ENCODE results near the gene FARP1. TPM values are rescaled to one million over a fixed set of nuclear protein-coding genes. Genes with fewer than 3 reads are reported as not detected.
A peak's percentile ranks its signal among the peaks of the same experiment; 100 is the strongest.

Gene FARP1
- total and polyA plus RNA-seq, 10 of the 15 experiments (the other 5 are each of a cell fraction or from before 2014, with no cell fraction given): 0.17 to 6.9 (median 0.68) TPM

- 37% methylated on average over 8 of the region's 8 CpGs for WGBS (ENCODE audit: insufficient coverage, insufficient replicate concordance, low lambda C conversion rate, missing lambda C conversion rate)
- in situ Hi-C loops (cut with MboI): no loop called here
- no peak for ATAC-seq
- H3K36me3 ChIP-seq (ENCODE audit: control insufficient read depth in 2 of 2, insufficient read depth in 2 of 2, low read length in 1 of 2): no peaks in the 10 kb centered on the region; a peak in 1 of 4 replicates
- H3K27ac ChIP-seq (ENCODE audit: control insufficient read depth, insufficient read depth): no peak overlapping the region
- H3K79me2 ChIP-seq (ENCODE audit: control insufficient read depth, insufficient read depth, low read length): no peaks in the 10 kb centered on the region
- no peak overlapping the region for H3K9ac ChIP-seq (ENCODE audit: control insufficient read depth, insufficient read depth, low read length)
- ChIA-PET POLR2A (interaction anchor here (0.7 to 1.2 kb wide), 2 partner anchors 21 to 195 kb away, joined by 7 to 8 read pairs; no protein-coding TSS in a partner anchor), CTCF (no interaction called here), RAD21 (ENCODE audit: unreplicated experiment) (no interaction called here), SMC1A (ENCODE audit: uncharacterized antibody, unreplicated experiment) (interaction anchor here (1.9 kb wide), 1 partner anchor 8 kb away, joined by 5 read pairs; no protein-coding TSS in a partner anchor)
- no peaks in the 10 kb centered on the region; the same call in 1 of the 2 replicates for H3K4me1 ChIP-seq (ENCODE audit: control insufficient read depth, insufficient read depth, low read length)
- no peak for DNase-seq (ENCODE audit: low read depth, low spot score)
- H3K4me3 ChIP-seq: no peak overlapping the region
- intact Hi-C loops (cut with micrococcal nuclease; ENCODE audit: unreplicated experiment): no loop called here
- no peak for FAIRE-seq
- BruUV-seq (replicated peaks): no TSS peak
- no peak overlapping the region for H3K4me2 ChIP-seq (ENCODE audit: control insufficient read depth, insufficient read depth)
- no peaks in the 10 kb centered on the region; the same call in 2 of the 3 replicates for H3K9me3 ChIP-seq (replicated peaks; ENCODE audit: control insufficient read depth, insufficient read depth, low read length)
- H2AFZ ChIP-seq (ENCODE audit: control insufficient read depth, low read depth, low read length): no peak overlapping the region
- H4K20me1 ChIP-seq (ENCODE audit: control insufficient read depth, insufficient read depth): no peaks in the 10 kb centered on the region
- no peaks in the 10 kb centered on the region for H3K27me3 ChIP-seq (replicated peaks in 1 of 2; ENCODE audit: control insufficient read depth in 2 of 2, insufficient read depth in 2 of 2, low read length in 1 of 2)
- TF ChIP-seq MYC (IDR thresholded peaks at IDR 0.05; ENCODE audit: insufficient read depth, insufficient read length, insufficient replicate concordance, low read length, severe bottlenecking) (no peak), ZNF622 (IDR thresholded peaks at IDR 0.05) (no peak), CREM (IDR thresholded peaks at IDR 0.05; ENCODE audit: low read depth) (no peak), HSF1 (IDR thresholded peaks at IDR 0.05; ENCODE audit: low read depth, low read length) (no peak), ZNF207 (IDR thresholded peaks at IDR 0.05; ENCODE audit: borderline replicate concordance) (no peak)
These were observed 230.0 kb downstream of the FARP1 start for GRCh38 chr13:98372876-98373275.

- Histone ChIP-seq H3K9me3 (replicated peaks; ENCODE audit: control insufficient read depth, insufficient read depth, low read length) (no peaks in the 10 kb centered on the region; the same call in 2 of the 3 replicates), H3K4me3 (no peak overlapping the region), H3K4me1 (ENCODE audit: control insufficient read depth, insufficient read depth, low read length) (no peaks in the 10 kb centered on the region), H2AFZ (ENCODE audit: control insufficient read depth, low read depth, low read length) (no peak overlapping the region), H3K27me3 (replicated peaks in 1 of 2; ENCODE audit: control insufficient read depth in 2 of 2, insufficient read depth in 2 of 2, low read length in 1 of 2) (no peaks in the 10 kb centered on the region), H3K36me3 (ENCODE audit: control insufficient read depth in 2 of 2, insufficient read depth in 2 of 2, low read length in 1 of 2) (no peaks in the 10 kb centered on the region; a peak in 1 of 4 replicates), H4K20me1 (ENCODE audit: control insufficient read depth, insufficient read depth) (no peaks in the 10 kb centered on the region), H3K4me2 (ENCODE audit: control insufficient read depth, insufficient read depth) (no peak overlapping the region), H3K9ac (ENCODE audit: control insufficient read depth, insufficient read depth, low read length) (no peak overlapping the region), H3K27ac (ENCODE audit: control insufficient read depth, insufficient read depth) (no peak overlapping the region), H3K79me2 (ENCODE audit: control insufficient read depth, insufficient read depth, low read length) (no peaks in the 10 kb centered on the region)
- intact Hi-C loops (cut with micrococcal nuclease; ENCODE audit: unreplicated experiment): no loop called here
- DNase-seq (ENCODE audit: low read depth, low spot score) (no peak), FAIRE-seq (no peak), ATAC-seq (peak; percentile 46; the same call in 2 of the 3 replicates)
- ChIA-PET POLR2A (no interaction called here), SMC1A (ENCODE audit: uncharacterized antibody, unreplicated experiment) (no interaction called here), RAD21 (ENCODE audit: unreplicated experiment) (no interaction called here), CTCF (no interaction called here)
- in situ Hi-C loops (cut with MboI): no loop called here
- no TSS peak for BruUV-seq (replicated peaks)
- WGBS (ENCODE audit: insufficient coverage, insufficient replicate concordance, low lambda C conversion rate, missing lambda C conversion rate): 0% methylated on average over 1 of the region's 1 CpG
- TF ChIP-seq MYC (IDR thresholded peaks at IDR 0.05; ENCODE audit: insufficient read depth, insufficient read length, insufficient replicate concordance, low read length, severe bottlenecking) (no peak), SIN3A (IDR thresholded peaks at IDR 0.05; ENCODE audit: low read depth, low read length) (no peak), GABPA (IDR thresholded peaks at IDR 0.05; ENCODE audit: low read depth) (no peak), NBN (IDR thresholded peaks at IDR 0.05) (no peak), RELA (IDR thresholded peaks at IDR 0.05; ENCODE audit: borderline replicate concordance, partially characterized antibody) (no peak), SMC3 (IDR thresholded peaks at IDR 0.05; ENCODE audit: borderline replicate concordance, low read length) (no peak), HDAC2 (IDR thresholded peaks at IDR 0.05) (no peak), MEF2B (IDR thresholded peaks at IDR 0.05; ENCODE audit: partially characterized antibody, poor library complexity, severe bottlenecking) (peak; percentile 80), IRF4 (IDR thresholded peaks at IDR 0.05; ENCODE audit: low read depth, low read length) (no peak)
These were observed 231.9 kb downstream of the FARP1 start for GRCh38 chr13:98374750-98375149.
